HCT116 (cell line): Measurements from ENCODE around the gene AGRP. TPM values are rescaled to one million over a fixed set of nuclear protein-coding genes. Genes with fewer than 3 reads are reported as not detected.

ENCODE experiments used
- ATAC-seq: fragments of 200-7000 bp; cut with Tn5 transposase; 2 replicates; pipeline ENCODE4 v1.9.1; 2020; ENCODE audit warnings: mild to moderate bottlenecking, moderate library complexity
- BruUV-seq: library from RNA; stranded (reverse); fragments of 400-500 nt; replicated peaks from 2 replicates; lab custom pipeline; 2021; lab: Mats Ljungman, UMichigan
- CTCF ChIA-PET: fragments of 300-600 bp; sonication (Branson Sonifier 250); formaldehyde crosslinking; loops from one replicate; lab custom pipeline; 2021; ENCODE audit warnings: antibody characterized with exemption; lab: Charles Lee
- POLR2A ChIA-PET: fragments of 300-600, 350-600 bp; sonication (Branson Sonifier 250); formaldehyde crosslinking; loops from one replicate; lab custom pipeline; 2021; ENCODE audit warnings: antibody characterized with exemption; lab: Charles Lee
- RAD21 ChIA-PET, 2 experiments: fragments of 300-600 bp; sonication (Branson Sonifier 250); formaldehyde crosslinking; loops; one replicate each; lab custom pipeline; 2023; ENCODE audit warnings: low total read pairs in 2 of 2; ENCODE audit not compliant: uncharacterized antibody in 2 of 2, unreplicated experiment in 2 of 2, low non-redundant PET in 1 of 2; lab: Charles Lee
- DNase-seq: peaks from one replicate; pipeline ENCODE4 v3.0.0-alpha.2; 2010; ENCODE audit warnings: low read depth, low spot score
- H2AFZ ChIP-seq: fragments of 200-600 bp; shearing (Covaris generic), sonication (generic); 2 replicates; pipeline ENCODE4 v1.6.1; 2017; ENCODE audit warnings: low read depth, mixed run types, mixed read lengths, antibody characterized with exemption, low read length; ENCODE audit not compliant: poor library complexity, severe bottlenecking
- H3K27ac ChIP-seq: 2 replicates; pipeline ENCODE4 v1.5.1; 2012; ENCODE audit warnings: low read depth, low read length
- H3K27me3 ChIP-seq: fragments of 200-600 bp; sonication (generic); 2 replicates; pipeline ENCODE4 v1.6.1; 2016; ENCODE audit warnings: mixed run types, low read length, mixed read lengths; ENCODE audit not compliant: insufficient read depth
- H3K36me3 ChIP-seq, 2 experiments: fragments of 200-500 bp in 1 of 2; fragments of 200-600 bp in 1 of 2; sonication (Bioruptor generic) in 1 of 2; sonication (generic) in 1 of 2; 2 replicates each; pipeline versions ENCODE4 v1.5.1 to v1.6.1; 2014 to 2016; ENCODE audit warnings: low read length in 2 of 2, inconsistent platforms in 1 of 2, mixed read lengths in 1 of 2, mixed run types in 1 of 2; ENCODE audit not compliant: insufficient read depth in 2 of 2, control insufficient read depth in 1 of 2
- H3K4me1 ChIP-seq, 2 experiments: fragments of 200-600 bp in 1 of 2; sonication (generic) in 1 of 2; 2 replicates each; pipeline versions ENCODE4 v1.5.1 to v1.6.1; 2012 to 2017; ENCODE audit warnings: low read length in 2 of 2, inconsistent platforms in 1 of 2, mild to moderate bottlenecking in 1 of 2, mixed read lengths in 1 of 2, mixed run types in 1 of 2, moderate library complexity in 1 of 2; ENCODE audit not compliant: insufficient read depth in 2 of 2, control insufficient read depth in 1 of 2
- H3K4me2 ChIP-seq: fragments of 200-600 bp; sonication (generic); 2 replicates; pipeline ENCODE4 v1.6.1; 2017; ENCODE audit warnings: mixed run types, low read length, mixed read lengths
- H3K4me3 ChIP-seq, 2 experiments: fragments of 200-600 bp in 1 of 2; sonication (generic) in 1 of 2; replicated peaks in 1 of 2; 2 replicates each; pipeline ENCODE4 v1.5.1; 2011 to 2016; ENCODE audit warnings: low read length in 2 of 2, control low read depth in 1 of 2, low read depth in 1 of 2, mild to moderate bottlenecking in 1 of 2, mixed read lengths in 1 of 2, mixed run types in 1 of 2
- H3K79me2 ChIP-seq: fragments of 200-600 bp; sonication (generic); 2 replicates; pipeline ENCODE4 v1.6.1; 2017; ENCODE audit warnings: mild to moderate bottlenecking, mixed run types, low read length, moderate library complexity, mixed read lengths; ENCODE audit not compliant: insufficient read depth
- H3K9ac ChIP-seq: fragments of 200-600 bp; sonication (generic); 2 replicates; pipeline ENCODE4 v1.6.1; 2016; ENCODE audit warnings: low read length, mixed read lengths
- H3K9me2 ChIP-seq: fragments of 200-600 bp; sonication (generic), shearing (Covaris generic); 2 replicates; pipeline ENCODE4 v1.6.1; 2017; ENCODE audit warnings: mixed run types, mild to moderate bottlenecking, moderate library complexity; ENCODE audit not compliant: insufficient read depth
- H3K9me3 ChIP-seq, 2 experiments: fragments of 200-500 bp in 1 of 2; fragments of 200-600 bp in 1 of 2; sonication (Bioruptor generic) in 1 of 2; sonication (generic) in 1 of 2; 2 replicates each; pipeline ENCODE4 v1.6.1; 2014 to 2017; ENCODE audit warnings: low read length in 2 of 2, mixed read lengths in 2 of 2, inconsistent platforms in 1 of 2, low read depth in 1 of 2, mild to moderate bottlenecking in 1 of 2, mixed run types in 1 of 2, moderate library complexity in 1 of 2; ENCODE audit not compliant: control insufficient read depth in 1 of 2, insufficient read depth in 1 of 2
- H4K20me1 ChIP-seq: fragments of 200-600 bp; sonication (generic), shearing (Covaris generic); 2 replicates; pipeline ENCODE4 v1.6.1; 2017; ENCODE audit warnings: mixed run types, mild to moderate bottlenecking, moderate library complexity; ENCODE audit not compliant: insufficient read depth
- CBX3 ChIP-seq: IDR thresholded peaks from 2 replicates; pipeline ENCODE4 v1.6.1; 2012; ENCODE audit warnings: low read depth
- CEBPB ChIP-seq: IDR thresholded peaks from 2 replicates; pipeline ENCODE4 v1.6.1; 2012; ENCODE audit warnings: low read depth
- EGR1 ChIP-seq: IDR thresholded peaks from 2 replicates; pipeline ENCODE4 v1.6.1; 2012; ENCODE audit warnings: low read depth
- ELF1 ChIP-seq: IDR thresholded peaks from 2 replicates; pipeline ENCODE4 v1.6.1; 2012; ENCODE audit warnings: low read depth, borderline replicate concordance
- EZH2phosphoT487 ChIP-seq: fragments of 200-600 bp; IDR thresholded peaks from 2 replicates; pipeline ENCODE4 v1.6.1; 2018; ENCODE audit warnings: antibody characterized with exemption, borderline replicate concordance
- FOSL1 ChIP-seq: IDR thresholded peaks from 2 replicates; pipeline ENCODE4 v1.6.1; 2012; ENCODE audit warnings: low read depth
- JUND ChIP-seq: IDR thresholded peaks from 2 replicates; pipeline ENCODE4 v1.6.1; 2012
- POLR2A ChIP-seq: IDR thresholded peaks from 2 replicates; pipeline ENCODE4 v1.7.0; 2011; ENCODE audit warnings: borderline replicate concordance; ENCODE audit not compliant: insufficient read depth, insufficient read length; ENCODE audit errors: extremely low read depth
- POLR2AphosphoS5 ChIP-seq: IDR thresholded peaks from 2 replicates; pipeline ENCODE4 v1.6.1; 2011; ENCODE audit warnings: mild to moderate bottlenecking, low read depth, low read length, moderate library complexity
- RAD21 ChIP-seq: IDR thresholded peaks from 2 replicates; pipeline ENCODE4 v1.6.1; 2012; ENCODE audit warnings: low read depth, mild to moderate bottlenecking
- REST ChIP-seq: IDR thresholded peaks from 2 replicates; pipeline ENCODE4 v1.6.1; 2012; ENCODE audit warnings: low read depth
- SP1 ChIP-seq: IDR thresholded peaks from 2 replicates; pipeline ENCODE4 v1.6.1; 2012; ENCODE audit warnings: low read depth
- SRF ChIP-seq: IDR thresholded peaks from 2 replicates; pipeline ENCODE4 v1.6.1; 2012; ENCODE audit warnings: low read depth
- TCF7L2 ChIP-seq: IDR thresholded peaks from 2 replicates; pipeline ENCODE4 v1.7.0; 2011; ENCODE audit warnings: borderline replicate concordance, inconsistent platforms; ENCODE audit not compliant: insufficient read depth, insufficient read length; ENCODE audit errors: extremely low read depth
- YY1 ChIP-seq: IDR thresholded peaks from 2 replicates; pipeline ENCODE4 v1.6.1; 2011; ENCODE audit warnings: low read length, low read depth, moderate library complexity, mild to moderate bottlenecking; ENCODE audit not compliant: insufficient replicate concordance; ENCODE audit errors: extremely low read depth
- ZBTB33 ChIP-seq: IDR thresholded peaks from 2 replicates; pipeline ENCODE4 v1.6.1; 2011; ENCODE audit warnings: mild to moderate bottlenecking, low read length, moderate library complexity; ENCODE audit not compliant: insufficient replicate concordance; ENCODE audit errors: extremely low read depth
- ZFX ChIP-seq: fragments of 450-650 bp; IDR thresholded peaks from 2 replicates; pipeline ENCODE4 v1.6.1; 2017
- intact Hi-C: fragments of 100-400 bp; cut with micrococcal nuclease; formaldehyde crosslinking; loops from 2 replicates; pipeline ENCODE4 v1.10.0; 2022
- total RNA-seq: library from RNA; stranded (reverse); gene quantifications from one replicate; pipeline ENCODE4 v1.2.1, GENCODE V29; 2021; ENCODE audit not compliant: unreplicated experiment
- TF ChIP-seq, protein P1 (sequence below): IDR thresholded peaks from 2 replicates; pipeline ENCODE4 v1.6.1; 2012
- TF ChIP-seq, protein P2 (sequence below): IDR thresholded peaks from 2 replicates; pipeline ENCODE4 v1.6.1; 2012
- TF ChIP-seq, protein P3 (sequence below), 3 experiments: fragments of 200-600 bp in 1 of 3; sonication (generic) in 1 of 3; IDR thresholded peaks in 2 of 3; conservative IDR thresholded peaks in 1 of 3; 2 replicates each; pipeline ENCODE4 v1.5.1; 2012 to 2017; ENCODE audit warnings: low read depth in 2 of 3, low read length in 2 of 3, antibody characterized with exemption in 1 of 3, borderline replicate concordance in 1 of 3, control low read depth in 1 of 3, mild to moderate bottlenecking in 1 of 3, mixed read lengths in 1 of 3, mixed run types in 1 of 3, moderate library complexity in 1 of 3; ENCODE audit not compliant: insufficient read depth in 1 of 3

The AGRP gene
- total RNA-seq, 1 experiment from 2014 or later, result not detected

DNA sequence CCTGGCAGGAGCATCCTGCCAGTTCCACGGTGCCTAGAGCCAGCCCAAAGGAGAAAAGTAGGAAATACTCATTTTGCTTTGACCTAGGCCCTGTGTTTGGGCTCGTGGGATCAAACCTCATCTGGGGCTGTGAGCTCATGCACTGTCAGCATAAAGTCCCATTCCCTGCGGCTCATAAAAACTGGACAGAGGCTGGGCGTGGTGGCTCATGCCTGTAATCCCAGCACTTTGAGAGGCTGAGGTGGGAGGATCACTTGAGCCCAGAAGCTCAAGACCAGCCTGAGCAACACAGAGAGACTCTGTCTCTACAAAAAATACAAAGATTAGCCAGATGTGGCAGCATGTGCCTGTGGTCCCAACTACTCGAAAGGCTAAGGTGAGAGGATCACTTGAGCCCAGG is 20.3 kb downstream of the AGRP start:
- POLR2A ChIA-PET, result no interaction called here
- RAD21 ChIA-PET, result interaction anchor here in 1 of 2 experiments (1.2 kb wide), 1 partner anchor 17 kb away, joined by 5 read pairs; no protein-coding TSS in a partner anchor
- H3K4me2 ChIP-seq, result no peak overlapping the region
- no peak overlapping the region for H3K27ac ChIP-seq
- ATAC-seq (no peak), DNase-seq (no peak)
- no peak overlapping the region for H2AFZ ChIP-seq
- no peaks in the 10 kb centered on the region for H3K9me2 ChIP-seq
- H3K4me3 ChIP-seq, result no peak overlapping the region
- CTCF ChIA-PET, result interaction anchor here (1.1 to 2.5 kb wide), 2 partner anchors 16 to 35 kb away, joined by 3 to 7 read pairs; no protein-coding TSS in a partner anchor
- H4K20me1 ChIP-seq, result no peaks in the 10 kb centered on the region
- TF ChIP-seq, protein P1, sequence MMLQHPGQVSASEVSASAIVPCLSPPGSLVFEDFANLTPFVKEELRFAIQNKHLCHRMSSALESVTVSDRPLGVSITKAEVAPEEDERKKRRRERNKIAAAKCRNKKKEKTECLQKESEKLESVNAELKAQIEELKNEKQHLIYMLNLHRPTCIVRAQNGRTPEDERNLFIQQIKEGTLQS, result no peak
- TF ChIP-seq YY1 (no peak), ELF1 (no peak), POLR2AphosphoS5 (no peak), POLR2A (no peak), CBX3 (no peak), FOSL1 (no peak), EZH2phosphoT487 (no peak), ZBTB33 (no peak), REST (no peak), SP1 (no peak), TCF7L2 (no peak), SRF (no peak), ZFX (no peak), CEBPB (no peak), EGR1 (no peak), RAD21 (no peak), JUND (no peak)
- TF ChIP-seq, protein P2, sequence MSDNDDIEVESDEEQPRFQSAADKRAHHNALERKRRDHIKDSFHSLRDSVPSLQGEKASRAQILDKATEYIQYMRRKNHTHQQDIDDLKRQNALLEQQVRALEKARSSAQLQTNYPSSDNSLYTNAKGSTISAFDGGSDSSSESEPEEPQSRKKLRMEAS, result no peak
- TF ChIP-seq, protein P3, sequence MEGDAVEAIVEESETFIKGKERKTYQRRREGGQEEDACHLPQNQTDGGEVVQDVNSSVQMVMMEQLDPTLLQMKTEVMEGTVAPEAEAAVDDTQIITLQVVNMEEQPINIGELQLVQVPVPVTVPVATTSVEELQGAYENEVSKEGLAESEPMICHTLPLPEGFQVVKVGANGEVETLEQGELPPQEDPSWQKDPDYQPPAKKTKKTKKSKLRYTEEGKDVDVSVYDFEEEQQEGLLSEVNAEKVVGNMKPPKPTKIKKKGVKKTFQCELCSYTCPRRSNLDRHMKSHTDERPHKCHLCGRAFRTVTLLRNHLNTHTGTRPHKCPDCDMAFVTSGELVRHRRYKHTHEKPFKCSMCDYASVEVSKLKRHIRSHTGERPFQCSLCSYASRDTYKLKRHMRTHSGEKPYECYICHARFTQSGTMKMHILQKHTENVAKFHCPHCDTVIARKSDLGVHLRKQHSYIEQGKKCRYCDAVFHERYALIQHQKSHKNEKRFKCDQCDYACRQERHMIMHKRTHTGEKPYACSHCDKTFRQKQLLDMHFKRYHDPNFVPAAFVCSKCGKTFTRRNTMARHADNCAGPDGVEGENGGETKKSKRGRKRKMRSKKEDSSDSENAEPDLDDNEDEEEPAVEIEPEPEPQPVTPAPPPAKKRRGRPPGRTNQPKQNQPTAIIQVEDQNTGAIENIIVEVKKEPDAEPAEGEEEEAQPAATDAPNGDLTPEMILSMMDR (IDR thresholded peaks at IDR 0.05 in 2 of 3, conservative IDR thresholded peaks at IDR 0.05 in 1 of 3; ENCODE audit: borderline replicate concordance in 1 of 3, insufficient read depth in 1 of 3, low read depth in 2 of 3, low read length in 2 of 3), result no peak
- no peak overlapping the region for H3K9ac ChIP-seq
- peaks cover 10% of the 10 kb centered on the region; the same call in 1 of the 2 replicates for H3K79me2 ChIP-seq
- H3K36me3 ChIP-seq, result no peaks in the 10 kb centered on the region
- BruUV-seq, result no TSS peak
- intact Hi-C loops, result no loop called here
- H3K9me3 ChIP-seq, result no peaks in the 10 kb centered on the region
- no peaks in the 10 kb centered on the region for H3K27me3 ChIP-seq
- H3K4me1 ChIP-seq, result peaks cover 6 to 19% of the 10 kb centered on the region in 2 experiments; a peak in 3 of 4 replicates
